Measurements from ENCODE around the gene LRRC25. TPM values are rescaled to one million over a fixed set of nuclear protein-coding genes. Genes with fewer than 3 reads are reported as not detected.
"Not testable (repeated sequence)": the region's sequence is repeated elsewhere in the genome, so short reads cannot be mapped to it uniquely, and the experiment has no call there.

LRRC25 gene
- total RNA-seq, 1 donor from 2014 or later, result not detected

DNA sequence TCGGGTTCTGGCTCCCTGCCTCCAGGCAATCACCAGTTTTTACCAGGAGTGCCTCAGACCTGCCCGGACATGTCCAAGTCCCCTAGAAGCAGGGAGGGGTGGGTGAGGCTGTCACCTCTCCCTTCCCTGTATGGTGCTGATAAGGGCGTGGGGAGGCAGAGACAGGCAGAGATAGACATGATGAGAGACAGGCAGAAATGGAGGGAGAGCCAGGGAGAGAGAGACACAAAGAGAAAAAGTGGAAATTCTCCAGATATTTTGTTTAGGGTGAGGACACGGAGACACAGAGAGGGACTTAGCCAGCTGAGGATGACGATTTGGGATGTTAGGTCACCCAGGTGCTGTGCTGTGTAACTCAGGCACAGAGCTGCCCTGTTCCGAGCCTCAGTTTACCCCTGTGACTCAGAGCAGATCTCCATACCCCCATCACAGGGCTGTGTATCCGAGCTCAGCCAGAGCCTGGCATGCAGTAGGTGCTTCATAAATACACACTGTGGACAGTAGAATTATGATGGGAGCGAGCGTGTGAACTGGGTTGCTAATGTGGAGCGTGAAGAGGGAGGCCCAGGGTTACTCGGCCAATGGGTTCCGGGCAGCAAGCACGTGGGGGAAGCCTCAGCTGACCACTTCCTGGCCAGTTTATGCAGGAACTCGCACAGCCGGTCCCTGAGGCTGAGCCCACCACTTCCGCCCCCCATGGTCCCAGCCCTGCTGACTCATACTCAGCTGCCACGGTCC lies 23.4 kb downstream of the LRRC25 start:
- peak overlapping the region; percentile 97 for H3K27ac Mint-ChIP-seq (ENCODE audit: unreplicated experiment)
- peak overlapping the region; percentile 10 for H3K4me3 Mint-ChIP-seq (ENCODE audit: unreplicated experiment)
- no peaks in the 10 kb centered on the region for H3K27me3 Mint-ChIP-seq (ENCODE audit: low read depth)
- no peaks in the 10 kb centered on the region for H3K36me3 Mint-ChIP-seq (ENCODE audit: low read depth)
- DNase-seq (ENCODE audit: low spot score), result peak; percentile 97
- H3K4me1 Mint-ChIP-seq (ENCODE audit: low read depth), result peaks cover 39% of the 10 kb centered on the region
- no peaks in the 10 kb centered on the region for H3K9me3 Mint-ChIP-seq (ENCODE audit: low read depth)
- TF ChIP-seq, protein P1, sequence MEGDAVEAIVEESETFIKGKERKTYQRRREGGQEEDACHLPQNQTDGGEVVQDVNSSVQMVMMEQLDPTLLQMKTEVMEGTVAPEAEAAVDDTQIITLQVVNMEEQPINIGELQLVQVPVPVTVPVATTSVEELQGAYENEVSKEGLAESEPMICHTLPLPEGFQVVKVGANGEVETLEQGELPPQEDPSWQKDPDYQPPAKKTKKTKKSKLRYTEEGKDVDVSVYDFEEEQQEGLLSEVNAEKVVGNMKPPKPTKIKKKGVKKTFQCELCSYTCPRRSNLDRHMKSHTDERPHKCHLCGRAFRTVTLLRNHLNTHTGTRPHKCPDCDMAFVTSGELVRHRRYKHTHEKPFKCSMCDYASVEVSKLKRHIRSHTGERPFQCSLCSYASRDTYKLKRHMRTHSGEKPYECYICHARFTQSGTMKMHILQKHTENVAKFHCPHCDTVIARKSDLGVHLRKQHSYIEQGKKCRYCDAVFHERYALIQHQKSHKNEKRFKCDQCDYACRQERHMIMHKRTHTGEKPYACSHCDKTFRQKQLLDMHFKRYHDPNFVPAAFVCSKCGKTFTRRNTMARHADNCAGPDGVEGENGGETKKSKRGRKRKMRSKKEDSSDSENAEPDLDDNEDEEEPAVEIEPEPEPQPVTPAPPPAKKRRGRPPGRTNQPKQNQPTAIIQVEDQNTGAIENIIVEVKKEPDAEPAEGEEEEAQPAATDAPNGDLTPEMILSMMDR (IDR thresholded peaks at IDR 0.05), result no peak

DNA sequence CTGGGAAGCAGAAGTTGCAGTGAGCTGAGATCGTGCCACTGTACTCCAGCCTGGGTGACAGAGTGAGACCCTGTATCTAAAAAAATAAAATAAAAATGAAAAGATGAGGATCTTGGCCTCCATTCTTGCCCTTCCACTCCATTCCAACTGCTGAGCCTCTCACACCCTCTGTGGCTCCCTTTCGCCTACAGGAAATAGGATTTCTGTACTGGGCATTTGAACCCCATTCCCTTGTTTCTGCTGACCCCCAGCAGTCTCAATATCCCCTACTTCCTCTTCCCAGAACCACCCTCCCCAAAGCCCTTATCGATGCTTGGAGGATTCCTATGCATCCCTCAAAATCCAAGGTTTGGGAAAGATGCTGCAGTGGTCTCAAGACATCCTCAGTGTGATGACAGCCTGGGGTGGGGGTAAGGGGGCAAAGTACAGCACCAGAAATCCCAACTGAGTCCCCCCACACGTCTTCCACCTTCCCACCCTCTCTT lies 24.0 kb downstream of the LRRC25 start:
- Mint-ChIP-seq H3K36me3 (ENCODE audit: low read depth) (no peaks in the 10 kb centered on the region), H3K4me3 (ENCODE audit: unreplicated experiment) (no peak overlapping the region), H3K27me3 (ENCODE audit: low read depth) (no peaks in the 10 kb centered on the region), H3K27ac (ENCODE audit: unreplicated experiment) (peak overlapping the region; percentile 97), H3K9me3 (ENCODE audit: low read depth) (no peaks in the 10 kb centered on the region), H3K4me1 (ENCODE audit: low read depth) (peaks cover 39% of the 10 kb centered on the region)
- DNase-seq (ENCODE audit: low spot score), result no peak
- TF ChIP-seq, protein P1 (IDR thresholded peaks at IDR 0.05), result no peak

DNA sequence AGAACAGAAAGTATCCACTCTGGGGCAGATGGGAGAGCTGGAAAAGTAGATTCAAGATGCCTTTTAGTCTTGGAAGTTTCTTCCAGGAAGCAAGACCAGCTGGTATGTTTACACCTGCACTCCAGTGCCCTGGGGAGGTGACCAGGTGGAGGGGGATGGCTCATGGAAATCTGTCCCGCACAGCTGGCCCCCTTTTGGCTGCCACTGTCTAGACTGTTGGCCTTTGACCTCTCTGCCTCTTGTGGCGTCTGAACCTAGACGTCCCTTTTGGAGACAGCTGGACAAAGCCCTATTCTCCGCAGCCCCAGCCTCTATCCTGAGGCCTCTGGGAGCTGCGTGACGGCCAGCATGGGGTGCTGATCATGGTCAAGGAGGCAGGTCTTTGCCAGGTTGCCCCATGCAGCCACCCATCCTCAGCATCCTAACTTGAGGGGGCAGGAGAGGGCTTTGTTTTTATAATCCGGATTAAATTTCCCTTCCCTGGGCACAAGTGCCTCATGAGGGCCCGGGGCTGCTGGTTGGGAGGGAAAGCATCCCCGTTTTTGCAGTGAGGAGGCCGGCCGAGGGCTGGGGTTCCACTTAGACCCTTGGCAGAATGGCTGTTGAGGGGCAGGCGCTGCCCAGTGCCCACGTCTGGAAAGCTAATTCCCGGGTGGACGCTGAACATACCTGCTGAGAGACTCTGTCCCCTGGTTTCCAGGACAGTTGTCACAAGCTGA lies 28.8 kb downstream of the LRRC25 start:
- Mint-ChIP-seq H3K4me3 (ENCODE audit: unreplicated experiment) (no peak overlapping the region), H3K27ac (ENCODE audit: unreplicated experiment) (peak overlapping the region; percentile 38), H3K36me3 (ENCODE audit: low read depth) (peaks cover 2% of the 10 kb centered on the region)

DNA sequence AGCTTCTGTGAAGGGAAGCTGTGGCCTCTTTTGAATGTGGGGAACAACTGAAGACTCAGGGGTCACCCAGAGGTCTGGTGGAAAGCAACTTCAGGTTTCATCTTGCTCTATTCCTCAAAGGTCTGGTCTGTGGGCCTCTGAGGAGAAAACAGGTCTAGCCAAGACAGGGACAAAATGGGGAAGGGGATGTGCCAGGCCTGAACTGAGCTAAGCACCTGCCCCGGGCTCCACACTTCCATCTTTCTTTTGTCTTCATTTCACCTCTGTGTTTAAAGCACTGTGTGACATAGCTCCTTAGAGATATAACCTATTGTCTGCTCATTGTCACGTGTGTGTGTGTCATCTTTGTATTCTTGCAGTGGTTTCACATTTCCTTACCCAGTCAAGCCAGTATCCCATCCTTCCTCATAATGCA lies 31.4 kb downstream of the LRRC25 start:
- Mint-ChIP-seq H3K9me3 (ENCODE audit: low read depth) (no peaks in the 10 kb centered on the region), H3K4me1 (ENCODE audit: low read depth) (peaks cover 39% of the 10 kb centered on the region), H3K4me3 (ENCODE audit: unreplicated experiment) (no peak overlapping the region), H3K27me3 (ENCODE audit: low read depth) (no peaks in the 10 kb centered on the region), H3K27ac (ENCODE audit: unreplicated experiment) (peak overlapping the region; percentile 98), H3K36me3 (ENCODE audit: low read depth) (peaks cover 5% of the 10 kb centered on the region)
- DNase-seq (ENCODE audit: low spot score), result no peak
- TF ChIP-seq, protein P1 (IDR thresholded peaks at IDR 0.05), result no peak

More for the DNA sequence above, 28.8 kb downstream of the LRRC25 start:
- Mint-ChIP-seq H3K9me3 (ENCODE audit: low read depth) (no peaks in the 10 kb centered on the region), H3K27me3 (ENCODE audit: low read depth) (no peaks in the 10 kb centered on the region), H3K4me1 (ENCODE audit: low read depth) (peaks cover 37% of the 10 kb centered on the region)
- TF ChIP-seq, protein P1 (IDR thresholded peaks at IDR 0.05), result no peak
- no peak for DNase-seq (ENCODE audit: low spot score)

DNA sequence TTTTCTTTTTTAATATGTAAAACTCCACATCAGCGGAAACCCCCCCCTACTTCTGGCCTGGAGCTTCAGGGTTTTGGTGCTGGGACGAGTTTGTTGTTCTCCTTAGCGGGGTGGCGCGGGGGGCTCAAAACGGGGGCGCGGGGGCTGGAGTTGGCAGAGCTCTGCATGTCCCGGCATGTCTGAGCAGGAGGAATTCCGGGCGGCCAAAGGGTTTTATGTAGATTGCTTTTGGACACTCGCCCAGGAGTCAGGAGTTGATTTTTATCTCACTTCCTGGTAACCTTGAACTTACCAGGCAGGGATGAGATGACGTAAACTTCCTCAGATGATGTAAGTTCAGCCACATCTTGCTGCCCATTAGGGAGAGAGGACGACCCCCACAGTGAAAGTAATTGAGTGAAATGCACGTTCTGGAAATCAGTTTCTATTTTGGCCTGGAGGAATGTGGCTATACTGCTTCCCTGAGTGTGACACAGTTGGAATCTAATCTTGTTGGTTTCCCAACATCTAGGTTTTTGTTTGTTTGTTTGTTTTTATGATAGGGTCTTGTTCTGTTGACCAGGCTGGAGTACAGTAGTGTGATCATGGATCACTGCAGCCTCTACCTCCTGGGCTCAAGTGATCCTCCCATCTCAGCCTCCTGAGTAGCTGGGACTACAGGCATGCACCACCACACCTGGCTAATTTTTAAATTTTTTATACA lies 32.4 kb downstream of the LRRC25 start:
- peak overlapping the region; percentile 98 for H3K27ac Mint-ChIP-seq (ENCODE audit: unreplicated experiment)
- H3K36me3 Mint-ChIP-seq (ENCODE audit: low read depth), result peaks cover 5% of the 10 kb centered on the region
- H3K4me3 Mint-ChIP-seq (ENCODE audit: unreplicated experiment), result no peak overlapping the region
- no peak for DNase-seq (ENCODE audit: low spot score)
- no peaks in the 10 kb centered on the region for H3K9me3 Mint-ChIP-seq (ENCODE audit: low read depth)
- peaks cover 39% of the 10 kb centered on the region for H3K4me1 Mint-ChIP-seq (ENCODE audit: low read depth)
- H3K27me3 Mint-ChIP-seq (ENCODE audit: low read depth), result no peaks in the 10 kb centered on the region
- TF ChIP-seq, protein P1 (IDR thresholded peaks at IDR 0.05), result no peak

DNA sequence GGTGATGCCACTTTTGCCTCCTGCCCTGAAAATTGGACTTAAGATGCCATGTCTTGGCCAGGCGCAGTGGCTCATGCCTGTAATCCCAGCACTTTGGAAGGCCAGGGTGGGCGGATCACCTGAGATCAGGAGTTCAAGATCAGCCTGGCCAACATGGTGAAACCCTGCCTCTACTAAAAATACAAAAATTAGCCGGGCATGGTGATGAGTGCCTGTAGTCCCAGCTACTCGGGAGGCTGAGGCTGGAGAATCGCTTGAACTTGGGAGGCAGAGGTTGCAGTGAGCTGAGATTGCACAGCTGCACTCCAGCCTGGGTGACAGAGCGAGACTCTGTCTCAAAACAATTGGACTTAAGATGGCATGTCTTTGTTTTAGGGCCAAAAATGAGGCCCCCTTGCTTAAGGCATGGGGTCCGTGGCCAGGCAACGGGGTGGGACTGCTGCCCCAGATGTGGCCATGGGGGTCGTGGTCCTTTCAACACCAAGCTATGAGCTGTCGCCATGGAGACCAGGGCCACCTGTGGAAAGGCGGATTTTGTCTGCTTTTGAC lies 33.1 kb downstream of the LRRC25 start:
- peak overlapping the region; percentile 98 for H3K27ac Mint-ChIP-seq (ENCODE audit: unreplicated experiment)
- not testable (repeated sequence) for H3K27me3 Mint-ChIP-seq (ENCODE audit: low read depth); DNase-seq (ENCODE audit: low spot score); H3K4me3 Mint-ChIP-seq (ENCODE audit: unreplicated experiment); H3K9me3 Mint-ChIP-seq (ENCODE audit: low read depth); H3K36me3 Mint-ChIP-seq (ENCODE audit: low read depth)
- H3K4me1 Mint-ChIP-seq (ENCODE audit: low read depth), result peaks cover 36% of the 10 kb centered on the region

Data from chondrocyte (in vitro differentiated cells).